Retina (tissue), 1 donor: ENCODE results near the gene ITPR2.
"Not testable (repeated sequence)": the region's sequence is repeated elsewhere in the genome, so short reads cannot be mapped to it uniquely, and the experiment has no call there.

Experiments
- DNase-seq: peaks from one replicate; pipeline ENCODE4 v3.0.0-alpha.2; 2016

ITPR2 gene

DNA sequence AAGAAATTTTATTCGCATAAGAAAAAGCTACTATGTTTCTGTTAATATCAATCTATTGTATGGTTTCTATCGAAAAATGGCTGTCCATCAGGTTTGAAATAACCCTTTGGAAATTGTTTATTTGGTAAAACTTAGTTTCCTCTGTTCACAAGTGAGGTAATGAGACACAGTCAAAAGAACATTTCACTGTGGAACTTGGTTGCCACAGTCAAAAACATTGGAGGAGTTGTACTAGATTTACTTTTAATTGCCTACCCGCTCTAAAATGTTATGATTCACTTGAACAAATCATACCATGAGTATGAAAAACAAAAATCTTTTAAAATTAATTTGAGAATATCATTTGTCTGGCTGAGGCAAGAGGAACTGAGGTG, 46.5 kb downstream of the ITPR2 start:
- no peak for DNase-seq

DNA sequence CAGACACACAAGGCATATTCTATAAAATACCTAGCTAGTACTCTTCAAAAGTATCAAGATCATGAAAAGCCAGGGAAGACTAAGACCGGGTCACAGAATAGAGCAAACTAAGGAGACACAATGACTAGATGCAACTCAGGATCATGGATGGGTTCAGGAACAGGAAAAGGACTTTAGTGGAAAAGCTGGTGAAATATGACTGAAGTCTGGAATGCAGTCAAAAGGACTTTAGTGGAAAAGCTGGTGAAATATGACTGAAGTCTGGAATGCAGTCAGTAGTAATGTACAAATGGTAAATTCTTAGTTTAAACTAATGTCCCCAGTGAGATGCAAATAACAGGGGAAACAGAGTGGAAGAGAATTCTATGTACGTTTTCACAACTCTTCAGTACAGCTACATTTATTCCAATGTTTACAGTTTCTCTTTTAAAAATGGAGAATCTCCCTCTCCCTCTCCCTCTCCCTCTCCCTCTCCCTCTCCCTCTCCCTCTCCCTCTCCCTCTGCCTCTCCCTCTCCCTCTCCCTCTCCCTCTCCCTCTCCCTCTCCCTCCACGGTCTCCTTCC, 49.1 kb downstream of the ITPR2 start:
- not testable (repeated sequence) for DNase-seq

GRCh38 chr12:26783131-26783526, 49.9 kb downstream of the ITPR2 start:
- DNase-seq = no peak

DNA sequence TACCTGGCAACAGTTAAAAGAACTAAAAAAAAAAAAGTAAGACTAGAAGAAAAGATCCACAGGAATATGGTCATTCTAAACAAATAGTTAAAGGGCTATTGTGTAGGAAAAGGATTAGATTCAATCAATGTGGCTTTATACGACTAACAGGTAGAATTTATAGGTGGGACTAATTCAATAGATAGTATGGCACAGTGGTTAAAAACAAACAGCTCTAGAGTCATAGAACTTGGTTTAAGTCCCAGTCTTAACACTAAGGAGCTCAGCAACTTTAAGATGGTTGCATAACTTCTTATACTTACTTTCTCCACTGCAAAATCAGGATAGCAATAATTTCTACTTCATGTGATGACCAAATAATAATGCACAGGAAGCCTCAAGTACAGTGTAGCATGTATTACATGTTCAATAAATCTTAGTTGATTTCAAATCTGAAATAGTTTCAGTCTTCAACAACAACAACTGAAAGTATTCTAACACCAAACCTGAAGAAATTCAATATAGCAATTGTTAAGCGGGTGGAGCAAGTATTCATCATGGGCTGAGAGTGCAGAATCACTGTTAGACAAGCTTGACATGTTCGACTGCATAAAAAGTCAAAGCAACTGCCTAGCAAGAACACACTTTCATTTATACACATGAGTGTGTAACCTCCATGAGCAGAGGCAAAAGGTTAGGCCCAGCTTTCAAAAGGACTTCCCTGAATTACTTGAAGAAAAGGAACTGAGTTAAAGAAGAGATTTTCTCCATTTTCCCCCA, 50.4 kb downstream of the ITPR2 start:
- DNase-seq = no peak

DNA sequence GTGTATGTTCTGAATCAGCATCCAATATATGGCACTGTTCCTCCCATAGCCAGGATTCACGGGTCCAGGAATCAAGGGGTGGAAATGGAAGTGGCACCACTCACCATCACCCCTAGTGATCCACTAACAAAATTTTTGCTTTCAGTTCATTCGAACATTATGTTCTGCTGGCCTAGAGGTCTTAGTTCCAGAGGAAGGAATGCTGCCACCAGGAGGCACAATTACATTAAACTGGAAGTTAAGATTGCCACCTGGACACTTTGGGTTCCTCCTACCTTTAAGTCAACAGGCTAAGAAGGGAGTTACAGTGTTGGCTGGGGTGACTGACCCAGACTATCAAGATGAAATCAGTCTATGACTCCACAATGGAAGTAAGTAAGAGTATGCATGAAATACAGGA, 52.3 kb downstream of the ITPR2 start:
- not testable (repeated sequence) for DNase-seq

- not testable (repeated sequence) for DNase-seq
These were observed 54.7 kb downstream of the ITPR2 start for GRCh38 chr12:26778173-26778775.

DNA sequence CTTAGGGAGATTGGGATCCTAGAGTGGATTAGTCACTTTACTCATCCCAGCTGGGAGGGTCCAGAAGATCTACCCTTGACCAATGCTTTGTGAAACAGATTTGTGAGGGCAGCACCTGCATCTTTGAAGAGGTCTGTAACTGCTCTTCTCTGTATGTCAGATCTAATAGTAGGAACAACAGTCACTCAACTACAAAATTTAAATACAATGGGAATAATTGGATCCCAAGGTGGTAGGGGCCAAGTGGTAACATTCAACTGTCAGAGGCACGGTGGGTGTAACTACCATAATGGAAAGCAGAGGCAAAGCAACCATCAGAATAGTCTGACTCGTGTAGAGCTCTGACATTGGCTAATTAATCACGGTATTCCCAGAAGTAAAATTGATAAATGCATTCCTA, 55.8 kb downstream of the ITPR2 start:
- no peak for DNase-seq

DNA sequence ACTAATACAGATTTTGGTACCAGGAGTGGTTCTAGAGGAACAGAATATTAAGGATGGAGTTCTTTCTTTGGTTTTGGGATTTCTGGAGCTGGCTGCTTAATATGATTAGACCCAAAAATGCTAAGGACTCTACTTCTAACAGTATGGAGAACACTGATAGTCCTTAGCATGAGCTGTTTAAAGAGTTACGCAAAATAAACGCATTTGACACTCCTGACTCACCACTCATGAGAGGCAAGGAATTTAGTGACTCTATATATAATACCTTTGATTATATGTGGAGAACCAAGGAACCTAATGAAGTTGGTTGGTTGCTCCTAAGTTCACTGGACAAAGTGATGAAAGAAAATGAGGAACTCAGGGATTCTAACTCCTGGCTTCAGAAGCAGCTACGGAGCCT, 57.0 kb downstream of the ITPR2 start:
- not testable (repeated sequence) for DNase-seq

GRCh38 chr12:26773313-26774104, 59.5 kb downstream of the ITPR2 start:
- DNase-seq = no peak

DNA sequence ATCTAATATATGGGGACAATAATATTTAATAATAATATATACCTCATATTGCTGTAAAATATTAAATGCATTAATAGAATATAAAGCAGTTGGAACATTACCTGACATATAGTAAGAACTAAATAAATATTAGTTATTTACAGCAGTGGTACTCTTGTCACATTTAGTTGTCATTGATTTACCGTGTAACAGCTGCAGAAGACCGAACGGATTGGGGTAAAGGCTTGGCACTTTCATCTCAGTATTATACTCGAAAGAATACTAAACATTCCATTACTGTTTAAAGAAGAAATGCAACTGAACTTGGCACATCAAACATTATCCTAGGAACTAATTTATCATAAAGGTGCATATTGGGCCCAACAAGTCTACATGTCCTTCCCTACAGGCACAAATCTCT, 61.1 kb downstream of the ITPR2 start:
- no peak for DNase-seq

DNA sequence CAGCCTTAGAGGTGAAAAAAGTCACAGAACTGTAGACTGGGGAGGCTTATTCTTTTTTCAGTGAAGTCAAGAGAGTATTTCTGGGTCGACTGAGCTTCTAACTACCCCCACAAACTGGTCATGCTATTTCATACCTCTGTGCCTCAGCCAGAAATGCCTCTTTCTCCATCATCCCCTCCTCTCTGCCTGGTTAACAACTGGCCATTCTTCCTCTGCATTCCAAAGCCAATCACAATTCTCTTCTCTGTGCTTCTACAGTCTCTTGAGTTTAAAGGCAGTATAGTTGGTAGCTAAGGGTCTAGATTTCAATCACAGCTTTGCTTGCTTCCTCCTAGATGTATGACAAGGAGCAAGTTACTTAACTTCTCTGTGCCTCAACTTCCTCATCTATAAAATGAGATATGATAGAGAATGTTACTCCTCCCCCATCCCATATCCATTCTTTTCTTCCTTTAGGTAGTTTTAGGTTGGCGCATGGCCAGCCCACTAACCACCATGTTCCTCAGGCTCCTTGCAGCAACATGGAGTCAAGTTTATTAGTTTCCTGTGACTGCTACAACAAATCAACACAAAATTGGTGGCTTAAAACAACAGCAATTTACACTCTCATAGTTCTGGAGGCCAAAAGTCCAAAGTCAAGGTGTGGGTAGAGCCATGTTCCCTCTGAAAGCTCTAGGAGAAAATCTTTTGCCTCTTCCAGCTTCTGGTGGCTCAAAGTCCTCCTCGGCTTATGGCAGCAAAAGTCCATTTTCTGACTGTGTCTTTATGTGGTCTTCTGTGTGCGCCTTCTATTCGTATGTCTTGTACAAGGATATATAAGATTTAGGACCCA, 62.5 kb downstream of the ITPR2 start:
- no peak for DNase-seq

DNA sequence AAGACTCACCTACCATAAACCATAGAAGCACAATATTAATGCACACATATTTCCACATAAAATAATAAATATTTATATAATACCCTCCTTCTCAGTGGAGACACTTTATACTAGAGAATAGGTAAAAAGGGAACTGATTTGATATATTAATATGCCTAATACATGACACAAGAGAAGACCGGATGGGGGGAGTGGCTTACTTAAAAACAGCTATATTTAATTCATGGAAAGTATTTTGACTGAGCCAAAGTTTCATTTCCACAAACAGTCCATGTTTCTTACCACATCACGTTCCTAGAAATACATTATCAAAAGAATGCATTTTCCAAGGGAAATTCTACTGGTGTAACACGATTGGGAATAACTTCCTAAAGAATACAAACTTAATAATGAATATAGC, 63.4 kb downstream of the ITPR2 start:
- no peak for DNase-seq

- DNase-seq = no peak
These were observed 64.1 kb downstream of the ITPR2 start for GRCh38 chr12:26768611-26769603.

DNA sequence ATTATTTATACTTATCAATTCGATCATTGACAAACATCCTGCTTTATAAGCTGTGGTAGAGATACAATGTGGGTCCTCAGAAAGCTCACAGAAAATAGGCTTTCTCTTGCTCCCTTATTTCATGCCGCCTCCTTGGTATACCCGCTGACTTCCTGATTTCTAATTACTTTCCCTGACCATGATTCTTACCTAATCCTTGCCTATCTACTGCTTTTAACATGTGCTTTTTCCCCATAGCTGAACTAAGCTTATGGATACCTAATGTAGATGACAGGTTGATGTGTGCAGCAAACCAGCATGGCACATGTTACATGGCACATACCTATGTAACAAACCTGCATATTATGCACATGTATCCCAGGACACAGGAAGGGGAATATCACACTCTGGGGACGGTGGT, 65.1 kb downstream of the ITPR2 start:
- DNase-seq = no peak

- no peak for DNase-seq
These were observed 65.9 kb downstream of the ITPR2 start for GRCh38 chr12:26767116-26767515.

GRCh38 chr12:26762186-26762585, 70.8 kb downstream of the ITPR2 start:
- DNase-seq = no peak

DNA sequence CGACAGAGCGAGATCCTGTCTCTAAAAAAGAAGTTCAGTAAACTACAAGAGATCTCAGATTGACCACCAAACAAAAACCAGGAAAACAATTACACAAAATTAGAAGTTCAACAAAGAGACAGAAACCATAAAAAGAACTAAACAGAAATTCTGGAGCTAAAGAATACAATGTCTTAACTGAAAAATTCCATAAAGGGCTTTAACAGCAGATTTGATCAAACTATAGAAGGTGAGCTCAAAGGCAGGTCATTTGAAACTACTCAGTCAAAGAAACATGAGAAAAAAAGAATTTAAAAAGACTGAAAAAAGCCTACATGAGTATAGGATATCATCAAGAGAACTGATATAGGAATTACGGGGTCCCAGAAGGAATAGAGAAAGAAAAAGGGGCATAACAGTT, 71.2 kb downstream of the ITPR2 start:
- no peak for DNase-seq

- DNase-seq = no peak
These were observed 72.2 kb downstream of the ITPR2 start for GRCh38 chr12:26760657-26761293.

DNA sequence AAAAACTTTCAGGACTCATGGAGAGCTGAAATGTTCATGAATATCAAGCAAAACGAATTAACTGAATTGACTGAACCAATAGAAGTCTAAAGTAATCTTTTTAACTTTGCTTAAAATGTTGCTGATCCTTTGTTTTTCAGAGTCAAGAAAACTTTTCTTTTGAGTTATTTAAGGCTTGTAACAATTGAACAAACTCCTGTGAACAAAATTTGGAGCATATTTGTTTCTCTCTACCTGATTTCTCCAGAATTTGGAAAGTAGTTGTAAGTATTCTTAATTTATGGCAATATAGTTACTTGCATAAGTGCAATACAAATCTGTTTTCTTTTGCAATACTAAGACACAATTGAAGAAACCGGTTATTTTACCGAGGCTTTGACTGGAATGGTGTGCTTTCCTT, 77.6 kb downstream of the ITPR2 start:
- not testable (repeated sequence) for DNase-seq

GRCh38 chr12:26754148-26754547, 78.8 kb downstream of the ITPR2 start:
- no peak for DNase-seq

GRCh38 chr12:26751179-26751578, 81.8 kb downstream of the ITPR2 start:
- DNase-seq = no peak
